GM18861 (cell line): ENCODE data around the gene SGSH.

Experiments used
- ATAC-seq: cut with Tn5 transposase; IDR thresholded peaks from one replicate; pipeline ENCODE4 v1.9.1; 2021; ENCODE audit not compliant: unreplicated experiment

The SGSH gene

GRCh38 chr17:80187090-80187489 lies 33.0 kb downstream of the SGSH start:
- no peak for ATAC-seq

DNA sequence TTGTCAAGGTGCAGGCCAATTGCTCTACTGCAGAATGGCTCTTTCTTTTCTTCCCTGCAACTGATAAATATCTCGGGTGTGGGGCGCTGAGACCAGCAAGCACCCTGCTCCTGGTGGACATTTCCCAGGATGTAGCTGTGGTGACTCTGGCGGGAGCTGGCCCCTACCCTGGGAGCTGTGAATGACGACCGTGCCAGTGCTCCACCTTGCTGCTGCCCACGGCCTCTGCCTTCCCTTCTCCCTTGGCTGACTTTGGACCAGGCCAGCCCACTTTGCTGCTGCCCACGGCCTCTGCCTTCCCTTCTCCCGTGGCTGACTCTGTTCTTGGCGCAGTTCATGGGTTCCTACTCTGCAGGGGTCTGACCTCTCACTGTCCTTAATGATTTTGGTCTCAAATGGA lies 34.2 kb downstream of the SGSH start:
- no peak for ATAC-seq

GRCh38 chr17:80184423-80184714 lies 35.8 kb downstream of the SGSH start:
- no peak for ATAC-seq

GRCh38 chr17:80183581-80184422 lies 36.3 kb downstream of the SGSH start:
- no peak for ATAC-seq

DNA sequence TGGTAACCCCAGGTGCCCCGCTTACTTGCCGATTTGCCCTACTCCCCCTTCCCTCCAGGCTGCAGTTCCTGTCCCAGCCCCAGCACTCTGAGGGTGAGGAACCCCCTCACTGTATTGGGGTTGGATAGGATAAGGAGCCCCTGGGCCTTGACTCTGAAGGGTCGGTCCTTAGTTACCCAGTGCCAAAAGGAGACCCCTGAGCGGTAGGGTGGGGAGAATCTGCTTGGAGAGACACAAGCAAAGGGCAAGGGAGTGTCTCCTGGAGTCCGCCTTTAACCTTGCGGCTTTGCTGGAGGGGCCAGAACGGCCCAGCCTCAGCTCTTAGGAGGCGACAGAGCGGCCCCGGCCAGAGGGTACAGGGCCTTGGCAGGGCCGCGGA lies 37.3 kb downstream of the SGSH start:
- ATAC-seq = no peak

DNA sequence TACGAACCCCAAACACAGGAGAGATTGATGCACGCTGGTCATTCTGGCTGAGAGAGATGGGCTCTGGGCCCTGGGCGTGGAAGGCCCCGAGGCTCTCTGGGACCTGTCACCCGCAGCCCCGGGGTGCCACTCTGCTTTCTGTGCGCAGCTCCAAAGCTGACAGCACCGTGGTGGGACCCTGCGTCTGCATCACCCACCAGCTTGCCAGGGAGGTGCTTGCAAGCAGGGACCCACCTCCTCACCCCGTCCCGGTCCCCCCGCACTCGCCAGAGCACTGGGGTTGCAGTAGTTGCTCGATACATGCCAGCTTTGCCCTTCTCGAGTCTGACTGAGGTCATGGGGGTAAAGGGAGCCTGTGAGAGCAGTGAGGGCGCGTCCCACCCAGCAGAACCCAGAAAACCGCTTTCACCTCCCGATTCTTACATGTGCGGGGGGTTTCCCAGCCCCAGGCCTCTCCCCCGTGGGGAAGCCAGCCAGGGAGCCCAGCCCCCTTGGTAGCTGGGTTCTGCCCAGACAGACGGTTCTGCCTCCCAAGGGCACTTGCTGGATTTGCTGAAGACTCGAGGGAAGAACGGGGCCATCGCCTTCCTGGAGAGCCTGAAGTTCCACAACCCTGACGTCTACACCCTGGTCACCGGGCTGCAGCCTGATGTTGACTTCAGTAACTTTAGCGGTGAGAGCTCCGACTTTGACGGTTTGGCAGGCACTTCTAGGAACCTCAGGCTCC lies 37.9 kb downstream of the SGSH start:
- ATAC-seq = no peak

DNA sequence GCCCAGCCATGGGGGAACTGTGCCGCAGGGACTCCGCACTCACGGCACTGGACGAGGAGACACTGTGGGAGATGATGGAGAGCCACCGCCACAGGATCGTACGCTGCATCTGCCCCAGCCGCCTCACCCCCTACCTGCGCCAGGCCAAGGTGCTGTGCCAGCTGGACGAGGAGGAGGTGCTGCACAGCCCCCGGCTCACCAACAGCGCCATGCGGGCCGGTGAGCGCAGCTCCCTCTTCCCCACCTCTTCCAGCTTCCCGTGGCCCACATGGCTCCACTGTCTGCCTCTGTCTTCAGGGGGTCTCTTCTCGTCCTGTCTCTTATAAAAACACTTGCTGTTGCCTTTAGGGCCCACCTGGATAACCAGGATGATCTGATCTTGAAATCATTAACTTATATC lies 38.7 kb downstream of the SGSH start:
- no peak for ATAC-seq

DNA sequence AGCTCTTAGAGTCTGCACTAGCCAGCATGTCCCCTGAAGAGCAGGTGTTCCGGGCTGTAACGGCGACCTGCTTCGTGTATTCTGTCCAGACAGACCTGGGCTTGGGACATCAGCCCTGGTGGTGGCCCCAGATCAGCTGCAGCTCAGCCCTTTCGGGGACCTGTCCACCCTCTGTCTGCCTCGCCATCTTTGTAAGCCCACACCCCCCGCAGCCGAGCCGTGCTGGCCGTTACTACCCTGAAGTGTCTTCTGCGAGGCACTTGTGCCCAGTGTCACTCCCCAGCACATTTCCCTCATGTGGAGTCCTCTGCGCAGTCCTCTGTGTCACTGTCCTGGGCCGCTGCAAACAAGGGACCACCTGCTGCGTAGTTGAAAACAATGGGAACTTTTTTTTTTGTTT lies 39.9 kb downstream of the SGSH start:
- ATAC-seq = no peak

DNA sequence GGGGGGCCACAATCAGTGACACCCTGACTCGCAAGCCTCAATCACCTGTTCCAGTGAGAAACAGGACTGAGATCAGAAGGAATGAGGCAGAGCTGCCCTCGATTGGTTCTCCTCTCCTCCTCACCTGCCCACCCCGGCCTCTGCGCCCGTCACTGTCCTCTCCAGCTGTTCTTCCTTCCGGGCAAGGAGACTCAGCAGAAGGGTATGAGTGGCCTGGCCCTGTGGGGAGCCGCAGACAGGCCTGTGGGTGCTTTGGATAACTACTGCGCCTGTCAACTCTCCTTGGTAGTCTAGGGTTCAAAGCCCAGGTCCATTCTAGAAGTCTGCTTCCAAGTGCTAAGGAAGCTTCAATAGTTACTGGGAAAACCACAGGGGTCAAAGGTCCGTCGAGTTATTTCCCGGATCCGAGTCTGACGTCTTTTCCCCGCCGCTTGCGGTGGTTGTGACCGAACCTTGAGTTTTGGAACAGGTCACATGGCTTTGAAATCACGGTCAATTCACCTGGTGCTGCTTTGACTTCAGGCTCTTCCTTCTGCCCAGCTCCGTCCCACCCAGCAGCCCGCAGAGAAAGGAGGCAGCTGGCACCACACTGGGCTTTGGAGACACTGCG lies 42.0 kb downstream of the SGSH start:
- ATAC-seq = no peak

- ATAC-seq = no peak
Measured at GRCh38 chr17:80176757-80177156, 43.4 kb downstream of the SGSH start.

DNA sequence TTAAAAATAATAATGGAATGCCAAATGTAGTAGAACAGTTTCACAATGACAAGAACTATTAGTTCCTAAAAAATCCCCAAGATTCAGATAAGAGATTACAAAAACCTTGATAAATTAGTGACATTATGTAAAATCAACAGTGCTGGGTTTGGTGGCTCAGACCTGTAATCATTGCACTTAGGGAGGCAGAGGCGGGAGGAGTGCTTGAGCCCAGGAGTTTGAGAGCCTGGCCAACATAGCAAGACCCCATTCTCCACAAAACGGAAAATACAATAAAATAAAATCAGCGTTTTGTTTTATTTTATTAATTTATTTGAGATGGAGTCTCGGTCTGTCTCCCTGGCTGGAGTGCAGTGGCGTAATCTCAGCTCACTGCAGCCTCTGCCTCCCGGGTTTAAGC lies 46.2 kb downstream of the SGSH start:
- no peak for ATAC-seq

DNA sequence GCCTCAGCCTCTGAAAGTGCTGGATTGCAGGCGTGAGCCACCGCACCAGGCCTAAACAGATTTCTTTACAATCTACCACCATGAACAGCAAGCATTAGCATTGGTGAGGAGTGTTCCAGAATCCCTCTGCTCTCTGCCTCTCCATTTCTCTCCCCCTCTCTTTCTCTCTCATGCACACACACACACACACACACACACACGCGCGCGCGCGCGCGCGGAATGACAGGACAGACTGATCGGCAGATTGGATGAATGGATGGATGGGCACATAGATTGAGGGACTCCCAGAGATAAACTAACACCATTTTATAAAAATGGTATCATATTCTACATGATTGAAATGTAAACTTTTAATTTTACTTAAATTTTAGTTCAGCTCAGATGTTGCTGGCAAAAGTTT lies 47.0 kb downstream of the SGSH start:
- no peak for ATAC-seq

- ATAC-seq = no peak
Measured at GRCh38 chr17:80171681-80172080, 48.5 kb downstream of the SGSH start.

DNA sequence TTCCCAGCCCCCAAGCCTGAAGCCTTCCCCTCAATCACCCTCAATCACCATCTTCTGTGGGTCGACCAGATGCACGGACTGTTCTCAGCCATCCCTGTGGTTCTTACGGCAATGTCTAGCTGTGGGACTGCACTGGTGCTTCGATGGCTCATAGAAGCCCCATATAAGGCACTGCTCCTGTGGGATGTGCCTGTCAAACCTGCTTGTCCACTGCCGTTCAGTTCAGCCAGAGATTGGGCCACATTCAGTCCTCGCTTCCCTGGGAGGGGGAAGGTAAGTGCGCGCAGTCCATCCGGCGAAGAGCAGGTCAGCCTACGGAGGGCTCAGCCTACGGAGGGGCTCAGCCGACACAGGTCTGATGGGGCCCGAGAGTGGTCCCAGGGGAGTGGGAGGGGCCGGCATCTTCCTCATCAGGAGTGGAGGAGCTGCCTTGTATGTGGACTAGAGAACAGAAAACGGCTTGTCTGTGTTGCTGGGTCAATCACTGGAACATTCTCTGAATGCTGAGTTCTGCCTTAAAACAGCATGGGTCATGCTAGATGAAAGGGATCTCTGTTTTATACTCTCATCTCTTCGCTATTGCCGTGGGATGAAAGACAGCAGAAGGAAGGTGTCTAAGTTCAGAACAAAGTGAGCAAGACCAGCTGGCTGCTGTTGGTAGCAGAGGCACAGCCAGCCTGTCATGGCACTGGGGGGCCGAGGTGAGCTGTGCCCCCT lies 50.2 kb downstream of the SGSH start, which contains the start of gene CARD14:
TSS of gene CARD14 (plus strand) at position 247 of the 717 bp plus-strand sequence. CDS start 11,409 bp downstream, outside the sequence.
- no peak for ATAC-seq

DNA sequence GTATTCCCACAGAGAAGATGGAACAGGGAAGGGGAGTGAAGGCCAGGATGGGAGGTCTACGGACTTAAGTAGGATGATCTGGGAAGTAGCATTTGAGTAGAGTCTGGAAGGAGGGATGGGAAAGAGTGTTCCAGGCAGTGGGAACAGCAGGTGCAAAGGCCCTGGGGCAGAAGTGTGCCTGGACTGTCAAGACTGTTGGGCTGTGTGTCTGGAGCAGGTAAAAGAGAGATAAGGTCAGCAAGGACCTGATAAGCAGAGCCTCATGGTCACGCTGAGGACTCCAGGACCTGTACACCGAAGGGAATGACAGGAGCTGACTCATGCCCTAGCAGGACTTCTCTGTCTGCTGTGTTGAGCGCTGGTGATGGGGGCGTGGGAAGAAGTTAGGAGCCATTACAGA lies 51.0 kb downstream of the SGSH start:
- ATAC-seq = no peak

DNA sequence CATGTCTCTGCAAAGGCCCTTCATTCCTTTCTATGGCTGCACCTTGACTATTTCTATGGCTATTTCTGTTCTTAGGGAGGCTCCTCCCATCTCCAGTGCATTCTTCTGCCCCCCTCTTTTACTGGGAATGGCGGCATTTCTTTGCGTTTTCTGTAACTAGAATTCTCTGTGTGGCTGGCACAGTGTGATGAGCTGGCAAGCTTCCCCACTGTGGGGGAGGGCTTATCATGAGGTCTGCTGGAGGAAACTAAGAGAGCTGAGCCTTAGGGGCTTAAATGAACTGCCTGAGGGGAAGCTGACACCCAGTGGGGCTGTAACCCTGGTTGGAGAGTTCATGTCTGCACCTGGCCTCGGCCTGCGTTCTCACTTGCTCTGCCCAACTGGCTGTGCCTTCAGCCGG lies 51.8 kb downstream of the SGSH start:
- no peak for ATAC-seq

DNA sequence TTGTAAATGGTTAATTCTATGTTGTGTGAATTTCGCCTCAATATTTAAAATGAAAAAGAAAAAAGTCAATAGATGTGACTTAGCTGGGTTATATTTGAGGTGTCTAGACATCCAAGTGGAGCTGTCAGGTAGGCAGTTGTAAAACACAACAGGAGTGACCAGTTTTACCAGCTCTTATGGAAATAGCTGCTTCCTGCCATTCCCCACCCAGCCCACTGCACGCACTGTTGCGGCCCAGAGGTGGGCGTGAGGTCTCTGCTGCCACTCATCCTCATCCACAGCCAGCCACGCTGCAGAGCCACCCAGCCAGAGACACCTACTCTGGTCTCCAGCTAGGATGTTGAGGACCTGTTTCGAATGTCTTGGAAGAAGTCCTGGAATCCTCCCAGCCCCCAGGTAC lies 53.7 kb downstream of the SGSH start:
- ATAC-seq = no peak

- ATAC-seq = no peak
Measured at GRCh38 chr17:80164185-80164584, 55.9 kb downstream of the SGSH start.

- no peak for ATAC-seq
Measured at GRCh38 chr17:80163336-80163735, 56.8 kb downstream of the SGSH start.

DNA sequence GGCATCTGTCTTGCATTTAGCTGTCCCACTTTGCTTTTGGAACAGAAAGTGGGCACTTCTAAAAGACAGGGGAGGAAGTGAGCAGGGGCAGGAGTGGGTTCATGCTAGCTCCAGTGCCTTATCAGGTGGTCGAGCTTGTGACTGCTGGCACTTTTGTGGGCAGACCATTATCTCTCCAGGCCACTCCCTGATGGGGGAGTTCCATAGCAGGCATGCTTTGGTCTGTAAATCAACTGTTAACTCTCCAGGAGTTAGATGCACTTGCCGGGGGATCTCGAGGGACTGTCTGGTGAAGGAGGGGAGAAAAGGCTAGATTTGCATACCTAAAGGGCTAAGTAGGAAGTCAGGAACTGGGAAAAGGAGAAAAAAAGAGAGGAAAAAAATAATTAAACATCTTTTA lies 59.6 kb downstream of the SGSH start:
- ATAC-seq = no peak
